GM15510 (cell line): ENCODE results near the gene NAP1L5.

Source experiments
- POLR2A ChIP-seq: IDR thresholded peaks from 3 replicates; pipeline ENCODE4 v1.6.1; 2011; ENCODE audit warnings: borderline replicate concordance; ENCODE audit not compliant: insufficient read length; ENCODE audit errors: extremely low read depth

The NAP1L5 gene

DNA sequence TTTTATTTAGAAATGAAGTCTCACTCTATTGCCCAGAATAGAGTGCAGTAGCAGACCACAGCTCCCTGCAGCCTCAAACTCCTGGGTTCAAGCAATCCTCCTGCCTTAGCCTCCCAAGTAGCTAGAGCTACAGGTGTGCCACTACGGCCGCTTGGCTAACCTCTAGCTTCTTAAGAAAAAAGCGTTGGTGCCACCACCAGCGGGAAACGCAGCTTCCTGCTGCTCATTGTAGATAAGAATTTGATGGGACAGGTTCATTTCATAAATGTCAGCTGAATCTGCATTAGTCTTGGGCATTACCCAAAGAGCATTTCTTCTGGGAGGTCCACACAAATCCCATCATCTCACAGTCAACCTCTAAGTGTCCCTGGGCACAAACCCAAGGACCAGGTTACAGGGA, 33.2 kb upstream of the NAP1L5 start:
- no peak for TF ChIP-seq POLR2A

DNA sequence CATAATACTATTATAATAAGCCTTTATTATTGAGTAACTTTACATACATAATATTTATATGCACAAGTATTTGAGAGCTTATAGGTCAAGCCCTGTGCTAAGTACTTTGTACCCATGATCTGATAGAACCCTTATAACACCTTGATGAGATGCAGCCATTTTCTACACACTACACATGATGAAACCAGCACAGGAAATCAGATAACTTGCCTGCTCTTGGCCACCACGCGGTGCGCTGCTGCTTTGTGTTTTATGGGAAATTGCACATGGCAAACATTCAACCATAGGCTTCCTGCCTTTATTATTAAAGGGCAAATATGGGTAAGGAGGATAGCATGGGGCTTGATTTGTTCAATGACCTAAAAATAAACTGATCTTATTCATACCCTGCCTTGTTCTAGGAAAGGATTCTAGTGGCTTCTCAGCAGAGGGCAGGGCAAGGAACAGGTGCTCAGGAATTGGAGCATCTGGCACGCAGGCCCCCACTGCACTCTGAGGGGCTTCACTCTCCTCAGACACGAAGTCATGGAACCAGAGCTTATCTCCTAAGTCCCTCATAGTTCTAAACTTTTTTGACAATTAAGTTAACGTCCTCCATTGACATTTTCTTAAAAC, 31.6 kb upstream of the NAP1L5 start:
- no peak for TF ChIP-seq POLR2A

DNA sequence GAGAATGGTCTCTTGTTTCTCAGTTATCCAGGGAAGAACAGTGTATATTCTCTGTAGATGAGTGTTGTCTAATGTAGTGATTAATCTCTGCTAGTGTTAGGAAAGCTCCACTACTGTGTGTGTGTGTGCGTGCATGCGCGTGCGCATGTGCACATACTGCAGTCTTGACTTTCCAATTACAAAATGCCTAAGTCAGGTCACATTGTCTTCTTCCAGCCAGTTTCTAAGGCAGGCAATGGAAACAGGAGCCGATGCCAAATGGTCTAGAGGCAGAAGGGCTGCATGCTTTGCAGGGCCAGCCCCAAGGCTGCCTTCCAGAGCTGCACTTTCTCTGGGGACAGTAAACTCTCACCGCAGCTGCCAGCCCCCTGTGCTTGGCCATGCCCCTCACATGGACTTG, 30.5 kb upstream of the NAP1L5 start:
- no peak for TF ChIP-seq POLR2A

GRCh38 chr4:88725986-88726385, 28.4 kb upstream of the NAP1L5 start:
- no peak for TF ChIP-seq POLR2A

- TF ChIP-seq POLR2A: no peak
Measured at GRCh38 chr4:88725143-88725542, 27.5 kb upstream of the NAP1L5 start.

GRCh38 chr4:88724406-88724805, 26.8 kb upstream of the NAP1L5 start:
- no peak for TF ChIP-seq POLR2A

GRCh38 chr4:88722828-88723227, 25.2 kb upstream of the NAP1L5 start:
- TF ChIP-seq POLR2A: no peak

- TF ChIP-seq POLR2A: no peak
Measured at GRCh38 chr4:88722276-88722780, 24.7 kb upstream of the NAP1L5 start.

DNA sequence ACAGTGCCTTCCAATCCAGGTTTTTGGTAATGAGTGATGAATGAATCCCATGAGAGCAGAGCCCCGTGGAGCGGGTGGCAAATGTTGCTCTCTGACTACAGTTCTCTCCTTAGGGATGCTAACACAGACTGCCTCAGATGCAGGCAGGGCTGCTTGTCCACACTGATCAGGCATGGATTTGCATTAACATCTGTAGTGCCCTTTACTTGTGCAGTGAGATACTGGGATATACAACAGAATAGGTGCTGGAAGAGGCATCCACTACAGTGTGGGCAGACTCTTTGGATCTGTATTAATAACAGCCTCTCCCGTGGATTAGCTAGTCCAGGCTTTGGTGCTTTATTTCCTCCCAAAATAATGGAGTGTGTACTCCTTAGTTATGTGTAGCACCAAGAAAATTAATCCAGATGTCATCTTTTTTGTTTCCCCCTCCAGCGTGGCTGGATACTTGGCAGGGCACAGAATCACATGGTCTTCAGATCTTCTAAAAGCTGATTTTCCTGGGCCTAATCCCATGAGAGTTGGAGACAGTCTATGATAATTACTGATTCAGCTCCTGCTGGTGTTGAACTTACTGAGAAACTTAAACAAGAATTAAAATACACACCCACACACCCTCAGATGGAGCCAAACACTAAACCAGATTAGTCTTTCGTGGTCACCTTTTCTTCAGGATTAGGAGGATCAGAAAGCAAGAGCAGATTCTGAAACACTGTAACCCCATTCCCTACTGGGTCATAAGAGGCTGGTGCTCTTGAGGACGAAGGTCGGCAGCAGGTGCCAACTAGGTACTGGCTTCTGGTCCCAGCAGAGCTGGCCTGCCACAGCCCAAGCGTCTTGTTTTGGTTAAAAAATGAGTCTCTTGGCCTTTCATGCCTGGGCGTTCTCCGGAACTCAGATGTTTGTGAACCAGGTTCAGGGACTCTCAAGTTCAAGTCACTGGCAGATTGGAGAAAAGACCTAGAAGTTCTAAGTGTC, 23.1 kb upstream of the NAP1L5 start:
- no peak for TF ChIP-seq POLR2A

DNA sequence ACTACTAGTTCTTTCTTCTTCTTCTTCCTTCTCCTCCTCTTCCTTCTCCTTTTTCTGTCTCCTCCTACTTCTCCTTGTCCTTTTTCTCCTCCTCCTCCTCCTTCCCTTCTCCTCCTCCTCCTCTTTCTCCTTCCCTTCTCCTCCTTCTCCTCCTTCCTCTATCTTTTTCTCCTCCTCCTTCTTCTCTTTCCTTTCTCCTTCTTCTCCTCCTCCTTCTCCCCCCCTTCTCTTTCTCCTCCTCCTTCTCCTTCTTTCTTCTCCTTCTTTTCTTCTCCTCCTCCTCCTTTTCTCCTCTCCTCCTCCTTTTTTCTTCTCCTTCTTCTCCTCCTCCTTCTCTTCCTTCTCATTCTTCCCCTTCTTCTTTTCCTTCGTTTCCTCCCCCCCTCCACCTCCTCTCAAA, 21.8 kb upstream of the NAP1L5 start:
- TF ChIP-seq POLR2A: no peak

GRCh38 chr4:88718098-88718497, 20.5 kb upstream of the NAP1L5 start:
- TF ChIP-seq POLR2A: no peak

DNA sequence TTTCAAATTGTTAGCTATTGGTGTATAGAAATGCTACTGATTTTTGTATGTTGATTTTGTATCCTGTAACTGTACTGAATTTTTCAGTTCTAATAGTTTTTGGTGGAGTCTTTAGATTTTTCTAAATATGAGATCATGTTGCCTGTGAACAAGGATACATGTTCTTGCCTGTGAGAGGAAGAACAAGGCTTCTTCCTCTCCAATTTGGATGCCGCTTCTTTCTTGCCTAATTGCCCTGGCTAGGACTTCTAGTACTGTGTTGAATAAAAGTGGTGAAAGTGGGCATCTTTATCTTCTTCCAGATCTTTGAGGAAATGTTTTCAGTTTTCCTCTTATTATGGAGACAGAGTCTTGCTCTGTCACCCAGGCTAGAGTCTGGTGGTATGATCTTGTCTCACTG, 16.2 kb upstream of the NAP1L5 start:
- TF ChIP-seq POLR2A: no peak

DNA sequence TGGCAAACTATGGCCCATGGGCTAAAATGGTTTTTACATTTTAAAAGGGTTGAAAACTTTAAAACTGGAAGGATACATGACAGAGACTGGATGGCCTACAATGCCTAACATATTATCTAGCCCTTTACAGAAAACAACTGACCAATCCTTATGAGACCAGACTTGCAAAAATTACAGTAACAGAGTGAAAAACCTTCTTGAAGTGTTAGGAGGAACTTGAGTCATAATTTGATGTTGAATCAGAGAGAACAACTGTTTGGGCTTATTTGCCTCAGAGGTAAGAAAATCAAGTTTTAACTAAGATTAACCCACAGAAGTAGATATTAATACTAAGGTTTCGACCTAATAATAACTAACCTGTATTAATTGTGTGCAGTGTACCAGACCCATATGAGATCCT, 12.4 kb upstream of the NAP1L5 start:
- TF ChIP-seq POLR2A: no peak

DNA sequence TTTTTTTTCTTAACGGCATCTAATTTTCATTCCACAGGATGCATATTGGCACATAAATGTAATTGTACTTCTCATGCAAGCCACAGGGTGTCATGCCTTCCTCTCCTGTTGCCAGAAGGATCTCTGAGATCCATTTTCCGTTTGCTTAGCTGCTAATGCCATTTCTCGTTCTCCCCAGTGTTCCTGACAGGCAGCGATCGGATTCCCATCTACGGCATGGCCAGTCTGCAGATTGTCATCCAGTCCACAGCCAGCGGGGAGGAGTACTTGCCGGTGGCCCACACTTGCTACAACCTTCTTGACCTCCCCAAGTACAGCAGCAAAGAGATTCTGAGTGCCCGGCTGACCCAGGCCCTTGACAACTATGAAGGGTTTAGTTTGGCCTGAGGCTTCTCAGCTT, 8.9 kb upstream of the NAP1L5 start:
- TF ChIP-seq POLR2A: no peak

- no peak for TF ChIP-seq POLR2A
Measured at GRCh38 chr4:88705805-88706492, 8.3 kb upstream of the NAP1L5 start.
